Cardiac muscle cell (in vitro differentiated cells and primary cell): ENCODE measurements around the gene CPNE8. TPM values are rescaled to one million over a fixed set of nuclear protein-coding genes. Genes with fewer than 3 reads are reported as not detected.

ENCODE experiments used
- DNase-seq, 2 donors: peaks; one replicate each; pipeline versions ENCODE4 v3.0.0 to v3.0.0-alpha.2; 2010 to 2017; ENCODE audit warnings: low read depth in 1 of 2, low spot score in 1 of 2
- H3K27ac ChIP-seq: fragments of 200-600 bp; sonication (generic); 2 replicates; pipeline ENCODE4 v1.5.1; 2016
- H3K27me3 ChIP-seq: fragments of 200-600 bp; sonication (generic); 2 replicates; pipeline ENCODE4 v1.6.0; 2016; ENCODE audit warnings: control low read depth
- H3K36me3 ChIP-seq: fragments of 200-600 bp; sonication (generic); 2 replicates; pipeline ENCODE4 v1.5.1; 2016; ENCODE audit warnings: control low read depth
- H3K4me1 ChIP-seq: fragments of 200-600 bp; sonication (generic); 2 replicates; pipeline ENCODE4 v1.8.1; 2017; ENCODE audit warnings: low read depth, mild to moderate bottlenecking, mixed run types
- H3K4me3 ChIP-seq: fragments of 200-600 bp; sonication (generic); 2 replicates; pipeline ENCODE4 v1.5.1; 2016; ENCODE audit warnings: mild to moderate bottlenecking
- H3K9me3 ChIP-seq: fragments of 200-600 bp; sonication (generic); 2 replicates; pipeline ENCODE4 v1.5.1; 2017; ENCODE audit warnings: low read depth, mild to moderate bottlenecking, control low read depth
- CTCF ChIP-seq: IDR thresholded peaks from 2 replicates; pipeline ENCODE4 v1.5.1; 2012; ENCODE audit warnings: low read depth, mild to moderate bottlenecking, low read length
- polyA plus RNA-seq: library from polyadenylated mRNA; unstranded; fragments of >200 nt; fragmentation: Nextera tagmentation; extraction: Ambion mirVana; gene quantifications from 2 replicates; pipeline ENCODE4 v1.2.1, GENCODE V29; 2016
- total RNA-seq: library from RNA; depleted of rRNA; stranded (reverse); fragments of >200 nt; gene quantifications from 2 replicates; pipeline ENCODE4 v1.2.3, GENCODE V29; 2016

Gene CPNE8
- total and polyA plus RNA-seq, 2 experiments from 2014 or later: 0.12 to 0.60 TPM

- no peaks in the 10 kb centered on the region for H3K27me3 ChIP-seq
- H3K4me3 ChIP-seq: no peak overlapping the region
- H3K36me3 ChIP-seq: no peaks in the 10 kb centered on the region
- no peak for TF ChIP-seq CTCF
- H3K27ac ChIP-seq: no peak overlapping the region
- H3K9me3 ChIP-seq: no peaks in the 10 kb centered on the region
- DNase-seq: no peak
- no peaks in the 10 kb centered on the region for H3K4me1 ChIP-seq
Measured at GRCh38 chr12:38878986-38879385, 26.4 kb downstream of the CPNE8 start.

- no peak for TF ChIP-seq CTCF
- no peak overlapping the region for H3K27ac ChIP-seq
- H3K27me3 ChIP-seq: no peaks in the 10 kb centered on the region
- H3K9me3 ChIP-seq: no peaks in the 10 kb centered on the region
- no peak for DNase-seq
- no peaks in the 10 kb centered on the region for H3K4me1 ChIP-seq
- H3K36me3 ChIP-seq: no peaks in the 10 kb centered on the region
- no peak overlapping the region for H3K4me3 ChIP-seq
Measured at GRCh38 chr12:38878333-38878705, 27.1 kb downstream of the CPNE8 start.

- H3K4me1 ChIP-seq: no peaks in the 10 kb centered on the region
- no peak overlapping the region for H3K27ac ChIP-seq
- no peaks in the 10 kb centered on the region for H3K9me3 ChIP-seq
- no peaks in the 10 kb centered on the region for H3K27me3 ChIP-seq
- no peak for TF ChIP-seq CTCF
- DNase-seq: no peak
- H3K4me3 ChIP-seq: no peak overlapping the region
- H3K36me3 ChIP-seq: no peaks in the 10 kb centered on the region
Measured at GRCh38 chr12:38875586-38876228, 29.7 kb downstream of the CPNE8 start.

GRCh38 chr12:38872561-38872960, 32.8 kb downstream of the CPNE8 start:
- H3K9me3 ChIP-seq: no peaks in the 10 kb centered on the region
- H3K27me3 ChIP-seq: no peaks in the 10 kb centered on the region
- no peak for TF ChIP-seq CTCF
- H3K4me1 ChIP-seq: no peaks in the 10 kb centered on the region
- H3K4me3 ChIP-seq: no peak overlapping the region
- no peaks in the 10 kb centered on the region for H3K36me3 ChIP-seq
- no peak overlapping the region for H3K27ac ChIP-seq
- no peak for DNase-seq

- no peak overlapping the region for H3K4me3 ChIP-seq
- H3K36me3 ChIP-seq: no peaks in the 10 kb centered on the region
Measured at GRCh38 chr12:38872156-38872555, 33.2 kb downstream of the CPNE8 start.

More at GRCh38 chr12:38872156-38872555, 33.2 kb downstream of the CPNE8 start:
- H3K9me3 ChIP-seq: no peaks in the 10 kb centered on the region
- TF ChIP-seq CTCF: no peak
- H3K27ac ChIP-seq: no peak overlapping the region
- H3K27me3 ChIP-seq: no peaks in the 10 kb centered on the region
- DNase-seq: no peak
- no peaks in the 10 kb centered on the region for H3K4me1 ChIP-seq
